Measurements from ENCODE around the gene TSACC. TPM values are rescaled to one million over a fixed set of nuclear protein-coding genes. Genes with fewer than 3 reads are reported as not detected.

The TSACC gene
- total and polyA plus RNA-seq, 4 donors = 0.28 to 2.7 (median 0.60) TPM; not detected in 1

GRCh38 chr1:156372265-156372586 lies 33.9 kb downstream of the TSACC start:
- Histone ChIP-seq H3K36me3 (ENCODE audit: control insufficient read depth in 4 of 4, insufficient read depth in 3 of 4, low read depth in 1 of 4, low read length in 3 of 4) (no peaks in the 10 kb centered on the region), H3K27me3 (ENCODE audit: control insufficient read depth in 4 of 4, insufficient read depth in 4 of 4, low read length in 3 of 4) (no peaks in the 10 kb centered on the region), H3K9me3 (ENCODE audit: control insufficient read depth in 4 of 4, low read length in 3 of 4) (no peaks in the 10 kb centered on the region), H3K4me1 (ENCODE audit: control insufficient read depth in 4 of 4, insufficient read depth in 4 of 4, low read length in 3 of 4) (peaks cover 0 to 8% (median 4%) of the 10 kb centered on the region in 4 donors), H3K9ac (ENCODE audit: low read depth in 1 of 2, low read length in 2 of 2) (no peak overlapping the region), H3K27ac (ENCODE audit: low read depth in 1 of 2, low read length in 2 of 2) (no peak overlapping the region), H3K4me3 (ENCODE audit: low read depth in 1 of 3, low read length in 3 of 3) (no peak overlapping the region)
- TF ChIP-seq YY1 (IDR thresholded peaks at IDR 0.05) = no peak
- TF ChIP-seq EGR1 (IDR thresholded peaks at IDR 0.05; ENCODE audit: low read depth in 2 of 2) = no peak
- no peak for TF ChIP-seq JUND (IDR thresholded peaks at IDR 0.05)
- TF ChIP-seq, protein P1, sequence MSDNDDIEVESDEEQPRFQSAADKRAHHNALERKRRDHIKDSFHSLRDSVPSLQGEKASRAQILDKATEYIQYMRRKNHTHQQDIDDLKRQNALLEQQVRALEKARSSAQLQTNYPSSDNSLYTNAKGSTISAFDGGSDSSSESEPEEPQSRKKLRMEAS (IDR thresholded peaks at IDR 0.05) = no peak
- no peak for TF ChIP-seq NR2F2 (IDR thresholded peaks at IDR 0.05)
- no peak for TF ChIP-seq HNF4A (conservative IDR thresholded peaks at IDR 0.05)
- TF ChIP-seq, protein P2, sequence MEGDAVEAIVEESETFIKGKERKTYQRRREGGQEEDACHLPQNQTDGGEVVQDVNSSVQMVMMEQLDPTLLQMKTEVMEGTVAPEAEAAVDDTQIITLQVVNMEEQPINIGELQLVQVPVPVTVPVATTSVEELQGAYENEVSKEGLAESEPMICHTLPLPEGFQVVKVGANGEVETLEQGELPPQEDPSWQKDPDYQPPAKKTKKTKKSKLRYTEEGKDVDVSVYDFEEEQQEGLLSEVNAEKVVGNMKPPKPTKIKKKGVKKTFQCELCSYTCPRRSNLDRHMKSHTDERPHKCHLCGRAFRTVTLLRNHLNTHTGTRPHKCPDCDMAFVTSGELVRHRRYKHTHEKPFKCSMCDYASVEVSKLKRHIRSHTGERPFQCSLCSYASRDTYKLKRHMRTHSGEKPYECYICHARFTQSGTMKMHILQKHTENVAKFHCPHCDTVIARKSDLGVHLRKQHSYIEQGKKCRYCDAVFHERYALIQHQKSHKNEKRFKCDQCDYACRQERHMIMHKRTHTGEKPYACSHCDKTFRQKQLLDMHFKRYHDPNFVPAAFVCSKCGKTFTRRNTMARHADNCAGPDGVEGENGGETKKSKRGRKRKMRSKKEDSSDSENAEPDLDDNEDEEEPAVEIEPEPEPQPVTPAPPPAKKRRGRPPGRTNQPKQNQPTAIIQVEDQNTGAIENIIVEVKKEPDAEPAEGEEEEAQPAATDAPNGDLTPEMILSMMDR (IDR thresholded peaks at IDR 0.05; ENCODE audit: low read depth, low read length, missing input control) = no peak
- TF ChIP-seq HNF4G (IDR thresholded peaks at IDR 0.05) = no peak
- no peak for TF ChIP-seq REST (IDR thresholded peaks at IDR 0.05)
- TF ChIP-seq, protein P3, sequence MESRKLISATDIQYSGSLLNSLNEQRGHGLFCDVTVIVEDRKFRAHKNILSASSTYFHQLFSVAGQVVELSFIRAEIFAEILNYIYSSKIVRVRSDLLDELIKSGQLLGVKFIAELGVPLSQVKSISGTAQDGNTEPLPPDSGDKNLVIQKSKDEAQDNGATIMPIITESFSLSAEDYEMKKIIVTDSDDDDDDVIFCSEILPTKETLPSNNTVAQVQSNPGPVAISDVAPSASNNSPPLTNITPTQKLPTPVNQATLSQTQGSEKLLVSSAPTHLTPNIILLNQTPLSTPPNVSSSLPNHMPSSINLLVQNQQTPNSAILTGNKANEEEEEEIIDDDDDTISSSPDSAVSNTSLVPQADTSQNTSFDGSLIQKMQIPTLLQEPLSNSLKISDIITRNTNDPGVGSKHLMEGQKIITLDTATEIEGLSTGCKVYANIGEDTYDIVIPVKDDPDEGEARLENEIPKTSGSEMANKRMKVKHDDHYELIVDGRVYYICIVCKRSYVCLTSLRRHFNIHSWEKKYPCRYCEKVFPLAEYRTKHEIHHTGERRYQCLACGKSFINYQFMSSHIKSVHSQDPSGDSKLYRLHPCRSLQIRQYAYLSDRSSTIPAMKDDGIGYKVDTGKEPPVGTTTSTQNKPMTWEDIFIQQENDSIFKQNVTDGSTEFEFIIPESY (IDR thresholded peaks at IDR 0.05) = no peak
- TF ChIP-seq RAD21 (IDR thresholded peaks at IDR 0.05) = no peak
- TF ChIP-seq ATF3 (IDR thresholded peaks at IDR 0.05) = no peak
- no peak for TF ChIP-seq FOXA1 (IDR thresholded peaks at IDR 0.05)
- no peak for DNase-seq (ENCODE audit: low spot score)

DNA sequence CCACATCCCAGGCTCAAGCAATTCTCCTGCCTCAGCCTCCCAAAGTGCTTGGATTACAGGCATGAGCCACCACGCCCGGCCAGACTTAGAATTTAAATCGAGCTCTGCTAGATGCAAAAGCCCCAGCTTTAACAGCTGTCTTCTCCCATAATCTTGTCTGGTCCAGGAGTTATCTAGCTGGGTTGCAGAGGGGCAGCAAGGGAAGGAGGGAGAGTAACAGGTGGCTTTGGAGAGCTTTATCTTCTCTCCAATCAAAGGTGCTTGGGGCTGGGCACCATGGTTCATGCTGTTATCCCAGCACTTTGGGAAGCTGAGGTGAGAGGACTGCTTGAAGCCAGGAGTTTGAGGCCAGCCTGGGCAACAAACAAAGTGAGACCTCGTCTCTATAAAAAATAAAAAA lies 34.5 kb downstream of the TSACC start:
- Histone ChIP-seq H3K27me3 (ENCODE audit: control insufficient read depth in 4 of 4, insufficient read depth in 4 of 4, low read length in 3 of 4) (no peaks in the 10 kb centered on the region), H3K9me3 (ENCODE audit: control insufficient read depth in 4 of 4, low read length in 3 of 4) (no peaks in the 10 kb centered on the region), H3K9ac (ENCODE audit: low read depth in 1 of 2, low read length in 2 of 2) (no peak overlapping the region), H3K4me3 (ENCODE audit: low read depth in 1 of 3, low read length in 3 of 3) (no peak overlapping the region), H3K27ac (ENCODE audit: low read depth in 1 of 2, low read length in 2 of 2) (no peak overlapping the region), H3K4me1 (ENCODE audit: control insufficient read depth in 4 of 4, insufficient read depth in 4 of 4, low read length in 3 of 4) (peaks cover 0 to 8% (median 4%) of the 10 kb centered on the region in 4 donors), H3K36me3 (ENCODE audit: control insufficient read depth in 4 of 4, insufficient read depth in 3 of 4, low read depth in 1 of 4, low read length in 3 of 4) (no peaks in the 10 kb centered on the region)
- WGBS = 86% methylated on average over 4 of the region's 4 CpGs
- DNase-seq (ENCODE audit: low spot score) = no peak
- no peak for TF ChIP-seq FOXA2 (IDR thresholded peaks at IDR 0.05)
- no peak for TF ChIP-seq NR2F2 (IDR thresholded peaks at IDR 0.05)
- TF ChIP-seq YY1 (IDR thresholded peaks at IDR 0.05) = no peak
- TF ChIP-seq REST (IDR thresholded peaks at IDR 0.05) = no peak
- no peak for TF ChIP-seq RXRA (IDR thresholded peaks at IDR 0.05)
- TF ChIP-seq, protein P2 (IDR thresholded peaks at IDR 0.05; ENCODE audit: low read depth, low read length, missing input control) = no peak
- no peak for TF ChIP-seq HNF4A (conservative IDR thresholded peaks at IDR 0.05)
- TF ChIP-seq HNF4G (IDR thresholded peaks at IDR 0.05) = no peak
- TF ChIP-seq, protein P1 (IDR thresholded peaks at IDR 0.05) = no peak
- TF ChIP-seq RAD21 (IDR thresholded peaks at IDR 0.05) = no peak
- TF ChIP-seq ATF3 (IDR thresholded peaks at IDR 0.05) = no peak
